GM06990 (cell line): Measurements from ENCODE around the gene USP11.
A peak's percentile ranks its signal among the peaks of the same experiment; 100 is the strongest.

Experiments
- DNase-seq: peaks from one replicate; pipeline ENCODE4 v3.0.0-alpha.2; 2011; ENCODE audit not compliant: insufficient read length; ENCODE audit errors: extremely low read depth
- H3K27me3 ChIP-seq: replicated peaks from 2 replicates; pipeline ENCODE4 v1.6.0; 2011; ENCODE audit warnings: low read length; ENCODE audit not compliant: control insufficient read depth, insufficient read depth
- H3K36me3 ChIP-seq: 2 replicates; pipeline ENCODE4 v1.5.1; 2011; ENCODE audit warnings: low read length; ENCODE audit not compliant: control insufficient read depth, insufficient read depth
- H3K4me3 ChIP-seq: replicated peaks from 2 replicates; pipeline ENCODE4 v1.5.1; 2011; ENCODE audit warnings: low read depth, mild to moderate bottlenecking, control low read depth, low read length
- CTCF ChIP-seq: IDR thresholded peaks from 2 replicates; pipeline ENCODE4 v1.5.1; 2011; ENCODE audit warnings: low read length, control low read depth, mild to moderate bottlenecking, inconsistent platforms; ENCODE audit not compliant: insufficient read depth, poor library complexity, severe bottlenecking

USP11 gene

GRCh38 chrX:47233333-47234113, 714 bp downstream of the USP11 start:
- Histone ChIP-seq H3K36me3 (no peaks in the 10 kb centered on the region; the same call in 1 of the 2 replicates), H3K4me3 (peak overlapping the region; percentile 71), H3K27me3 (no peaks in the 10 kb centered on the region)
- DNase-seq: peak; percentile 94
- no peak for TF ChIP-seq CTCF

GRCh38 chrX:47234583-47234982, 1.8 kb downstream of the USP11 start:
- no peak for DNase-seq
- TF ChIP-seq CTCF: no peak
- no peaks in the 10 kb centered on the region; the same call in none of the 2 replicates for H3K36me3 ChIP-seq
- peak overlapping the region; percentile 71 for H3K4me3 ChIP-seq
- no peaks in the 10 kb centered on the region for H3K27me3 ChIP-seq

DNA sequence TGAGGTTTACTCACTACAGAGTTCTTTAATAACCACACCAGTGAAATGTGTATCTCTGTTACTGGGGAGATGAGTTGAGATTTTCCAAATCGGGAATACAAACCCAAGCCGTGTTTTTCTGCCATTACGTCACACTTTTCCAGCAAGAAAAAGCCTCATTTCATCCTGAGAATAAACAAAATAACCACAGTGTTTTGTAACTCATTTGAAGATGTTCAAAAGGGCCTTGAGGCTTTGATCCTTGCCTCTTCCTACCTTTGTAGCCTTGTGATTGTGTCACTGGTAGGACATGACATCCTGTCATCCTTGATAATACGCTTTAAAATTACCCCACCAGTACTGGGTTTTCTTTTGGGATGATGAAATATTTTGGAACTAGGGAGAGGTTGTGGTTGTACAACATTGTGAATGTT, 2.9 kb downstream of the USP11 start:
- TF ChIP-seq CTCF: no peak
- DNase-seq: no peak
- H3K27me3 ChIP-seq: no peaks in the 10 kb centered on the region

DNA sequence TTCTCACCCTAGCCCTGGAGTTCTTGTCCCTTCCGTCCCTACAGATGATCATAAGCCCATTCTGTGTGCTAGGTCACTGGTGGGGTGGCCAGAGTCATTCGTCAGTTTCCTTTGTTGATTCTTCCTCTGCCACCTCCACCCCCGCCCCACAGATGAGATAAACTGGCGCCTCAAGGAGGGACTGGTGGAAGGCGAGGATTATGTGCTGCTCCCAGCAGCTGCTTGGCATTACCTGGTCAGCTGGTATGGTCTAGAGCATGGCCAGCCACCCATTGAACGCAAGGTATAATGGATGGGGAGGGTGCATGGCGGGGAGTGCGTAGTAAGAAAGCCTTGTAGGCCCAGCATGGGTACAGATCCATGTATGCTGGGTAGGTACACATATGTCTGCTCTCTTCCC, 6.4 kb downstream of the USP11 start:
- TF ChIP-seq CTCF: no peak
- DNase-seq: no peak
- Histone ChIP-seq H3K4me3 (no peak overlapping the region), H3K36me3 (peaks cover 4% of the 10 kb centered on the region), H3K27me3 (no peaks in the 10 kb centered on the region)

More for the DNA sequence above, 2.9 kb downstream of the USP11 start:
- peaks cover 2% of the 10 kb centered on the region for H3K36me3 ChIP-seq
- no peak overlapping the region for H3K4me3 ChIP-seq

GRCh38 chrX:47239898-47240545, 7.2 kb downstream of the USP11 start:
- peaks cover 7% of the 10 kb centered on the region for H3K36me3 ChIP-seq
- TF ChIP-seq CTCF: no peak
- H3K4me3 ChIP-seq: no peak overlapping the region
- no peaks in the 10 kb centered on the region for H3K27me3 ChIP-seq
- DNase-seq: no peak
